GM18511 (cell line): Measurements from ENCODE around the gene DIRAS2.
"Not testable (repeated sequence)": the region's sequence is repeated elsewhere in the genome, so short reads cannot be mapped to it uniquely, and the experiment has no call there.

ENCODE experiments used
- ATAC-seq: cut with Tn5 transposase; IDR thresholded peaks from one replicate; pipeline ENCODE4 v1.9.1; 2021; ENCODE audit warnings: mild to moderate bottlenecking, moderate library complexity; ENCODE audit not compliant: unreplicated experiment

DIRAS2 gene, protein sequence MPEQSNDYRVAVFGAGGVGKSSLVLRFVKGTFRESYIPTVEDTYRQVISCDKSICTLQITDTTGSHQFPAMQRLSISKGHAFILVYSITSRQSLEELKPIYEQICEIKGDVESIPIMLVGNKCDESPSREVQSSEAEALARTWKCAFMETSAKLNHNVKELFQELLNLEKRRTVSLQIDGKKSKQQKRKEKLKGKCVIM

DNA sequence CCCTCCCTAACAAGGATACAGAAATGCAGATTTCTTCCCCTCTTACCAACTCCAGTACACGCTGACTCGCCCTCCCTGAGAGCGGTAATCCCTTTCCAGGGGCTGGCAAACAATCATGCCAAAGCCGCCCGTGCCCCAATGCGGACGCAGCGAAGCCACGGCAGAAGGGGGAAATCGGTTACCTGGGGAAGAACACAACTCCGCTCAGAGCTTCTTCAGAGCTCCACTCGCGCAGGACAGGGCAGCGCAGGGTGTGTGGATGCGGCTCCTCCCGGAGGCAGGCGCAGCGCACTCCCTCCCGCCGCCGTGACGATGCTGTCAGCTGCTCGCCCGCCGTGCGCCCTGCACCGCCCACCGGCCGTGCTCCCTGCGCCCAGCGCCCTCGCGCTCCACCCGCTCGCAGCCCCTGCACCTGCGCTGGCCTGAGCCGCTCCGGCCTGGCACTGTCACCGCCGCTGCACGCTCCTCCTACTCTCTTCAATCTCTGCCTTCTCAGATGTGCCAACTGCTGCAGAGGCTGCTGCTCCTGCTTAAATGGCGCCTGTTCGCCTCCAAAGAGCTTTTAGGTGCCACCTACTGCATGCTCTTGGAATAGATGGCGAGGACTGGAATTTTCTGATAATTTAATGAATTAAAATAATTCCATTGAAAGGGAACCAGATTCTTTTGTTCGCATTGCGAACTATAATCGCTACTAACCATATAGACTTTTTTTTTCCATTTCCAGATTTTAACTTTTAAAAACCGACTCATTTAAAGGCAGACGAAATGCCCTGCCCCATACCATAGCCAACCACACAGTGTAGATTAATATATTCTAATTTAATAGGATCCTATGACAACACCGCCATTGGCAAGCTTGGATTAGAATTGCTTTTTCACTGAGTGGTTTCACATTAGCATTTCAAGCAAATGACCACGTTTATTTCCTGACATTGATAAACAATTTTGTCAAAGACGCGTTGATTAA, at the start of gene DIRAS2:
DIRAS2 (minus strand) TSS at position 255 of the 970 bp plus-strand sequence. CDS start 28,997 bp downstream, outside the sequence.
- peak; percentile 72 for ATAC-seq

DNA sequence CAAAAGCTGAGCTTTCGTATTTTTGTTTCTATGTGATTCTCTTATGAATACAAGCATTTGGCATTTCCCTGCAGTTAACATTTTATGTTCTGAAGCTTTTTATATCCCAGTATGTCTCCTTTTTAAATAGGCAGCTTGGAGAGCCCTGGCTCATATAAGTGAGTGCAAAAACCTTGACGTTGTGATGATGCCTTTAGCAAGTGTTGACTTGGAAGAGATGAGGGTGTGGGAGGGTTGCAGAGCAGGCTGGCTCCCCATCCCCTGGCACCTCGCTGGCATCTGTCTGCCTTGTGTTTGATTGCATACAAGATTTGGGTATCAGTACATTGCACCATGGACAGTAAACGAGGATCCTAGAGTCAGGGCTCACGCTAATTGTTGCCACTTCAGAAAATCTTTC, 42.1 kb upstream of the DIRAS2 start:
- no peak for ATAC-seq

DNA sequence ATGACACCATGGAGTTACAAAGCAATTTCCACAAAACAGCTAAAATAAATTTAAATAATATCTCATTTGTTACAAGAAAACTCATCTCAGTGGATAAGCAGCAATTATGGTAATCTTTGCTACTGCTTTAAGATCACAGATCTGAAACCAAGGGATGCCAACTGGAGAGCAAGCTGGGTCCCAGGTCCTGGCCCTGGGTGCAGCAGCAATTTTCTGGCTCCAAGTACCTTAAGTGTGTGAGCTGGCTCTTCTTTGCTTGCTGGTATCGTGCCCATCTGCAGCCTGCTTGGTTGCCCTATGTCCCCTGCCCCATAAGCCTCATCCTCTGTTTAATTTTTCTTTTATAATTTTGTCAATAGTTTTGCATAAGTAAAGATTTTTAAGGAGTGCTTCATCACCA, 41.5 kb upstream of the DIRAS2 start:
- ATAC-seq, result no peak

DNA sequence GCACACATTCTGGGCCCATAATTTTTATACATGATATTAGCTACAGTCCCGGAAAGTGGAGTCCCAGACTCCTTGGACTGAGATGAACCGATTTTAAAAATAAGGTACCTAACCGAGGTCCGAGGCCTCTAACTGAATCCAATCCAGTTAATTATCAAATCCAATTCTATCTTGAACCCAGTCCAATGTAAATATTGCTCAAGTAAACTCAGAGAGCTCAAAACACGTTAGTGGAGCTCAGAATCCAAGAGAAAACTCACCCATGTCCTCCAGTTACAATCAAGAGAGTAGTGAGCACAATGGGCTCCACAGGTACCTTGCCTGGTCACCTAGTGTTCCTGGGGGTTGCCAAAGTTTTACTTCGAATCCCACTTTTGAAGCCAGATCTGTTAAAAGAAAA, 37.9 kb upstream of the DIRAS2 start:
- no peak for ATAC-seq

DNA sequence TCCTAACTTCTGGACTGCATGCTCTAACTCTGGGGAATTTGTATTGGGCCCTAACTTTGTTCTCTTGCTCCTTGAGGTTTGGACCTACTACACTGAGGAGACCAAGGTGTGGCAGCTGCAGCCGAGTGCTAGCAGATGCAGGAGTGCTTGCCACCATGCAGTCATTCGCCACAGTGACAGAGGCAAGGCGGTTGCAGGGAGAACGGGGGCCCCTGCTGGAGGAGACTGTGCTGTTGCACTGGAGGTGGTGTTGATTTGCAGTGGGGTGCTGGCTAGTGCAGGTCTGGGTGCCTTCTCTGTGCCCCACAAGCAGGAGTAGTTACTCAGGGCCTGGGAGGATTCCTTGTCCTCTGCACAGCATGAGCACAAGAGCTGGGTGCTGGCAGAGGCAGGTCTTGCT, 22.4 kb upstream of the DIRAS2 start:
- ATAC-seq, result no peak

DNA sequence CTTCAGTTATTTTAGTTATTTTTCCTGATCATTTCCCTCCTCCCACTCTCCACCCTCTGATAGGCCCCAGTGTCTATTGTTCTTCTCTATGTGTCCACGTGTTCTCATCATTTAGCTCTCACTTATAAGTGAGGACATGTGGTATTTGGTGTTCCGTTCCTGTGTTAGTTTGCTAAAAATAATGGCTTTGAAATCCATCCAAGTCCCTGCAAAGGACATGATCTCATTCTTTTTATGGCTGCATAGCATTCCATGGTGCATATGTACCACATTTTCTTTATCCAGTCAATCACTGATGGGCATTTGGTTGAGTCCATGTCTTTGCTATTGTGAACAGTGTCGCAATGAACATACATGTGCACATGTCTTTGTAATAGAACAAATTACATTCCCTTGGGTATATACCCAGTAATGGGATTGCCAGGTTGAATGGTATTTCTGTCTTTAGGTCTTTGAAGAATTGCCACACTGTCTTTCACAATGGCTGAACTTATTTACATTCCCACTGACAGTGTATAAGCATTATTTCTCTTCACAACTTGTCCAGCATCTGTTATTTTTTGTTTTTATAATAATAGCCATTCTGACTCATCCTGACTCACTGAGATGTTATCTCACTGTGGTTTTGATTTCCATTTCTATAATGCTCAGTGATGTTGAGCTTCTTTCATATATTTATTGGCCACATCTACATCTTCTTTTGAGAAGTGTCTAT, 17.2 kb upstream of the DIRAS2 start:
- ATAC-seq, result no peak

DNA sequence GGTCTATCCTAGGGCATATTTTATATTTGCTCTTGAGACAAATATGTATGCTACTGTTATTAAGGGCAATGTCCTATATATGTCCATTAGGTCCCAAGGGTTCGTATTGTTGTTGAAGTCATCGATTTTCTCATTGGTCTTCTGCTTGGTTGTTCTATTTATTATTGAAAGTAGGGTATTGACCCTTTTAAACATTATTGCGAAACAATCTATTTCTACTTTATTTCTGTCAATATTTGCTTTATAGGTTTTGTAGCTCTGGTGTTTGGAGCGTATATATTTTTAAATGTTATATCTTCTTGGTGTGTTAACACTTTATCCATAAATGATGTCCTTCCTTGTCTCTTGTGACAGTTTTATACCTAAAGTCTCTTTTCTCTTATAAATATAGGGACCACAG, 16.2 kb upstream of the DIRAS2 start:
- ATAC-seq, result no peak

DNA sequence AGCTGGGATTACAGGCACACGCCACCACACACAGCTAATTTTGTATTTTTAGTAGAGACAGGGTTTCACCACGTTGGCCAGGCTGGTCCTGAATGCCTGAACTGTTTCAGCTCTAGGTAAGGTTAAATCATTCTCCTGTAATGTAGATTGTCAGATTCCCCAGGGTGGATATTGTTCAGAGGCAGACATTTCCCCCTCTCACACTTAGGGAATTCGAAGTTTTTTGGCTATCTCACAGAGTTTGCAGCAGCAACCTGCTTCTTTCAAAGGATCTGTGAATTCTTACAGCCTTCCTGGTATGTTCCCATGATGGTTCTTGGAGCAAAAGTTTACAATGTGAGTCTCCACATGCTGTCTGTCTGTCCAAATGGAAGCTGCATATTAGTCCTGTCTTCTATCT, 15.6 kb upstream of the DIRAS2 start:
- no peak for ATAC-seq

DNA sequence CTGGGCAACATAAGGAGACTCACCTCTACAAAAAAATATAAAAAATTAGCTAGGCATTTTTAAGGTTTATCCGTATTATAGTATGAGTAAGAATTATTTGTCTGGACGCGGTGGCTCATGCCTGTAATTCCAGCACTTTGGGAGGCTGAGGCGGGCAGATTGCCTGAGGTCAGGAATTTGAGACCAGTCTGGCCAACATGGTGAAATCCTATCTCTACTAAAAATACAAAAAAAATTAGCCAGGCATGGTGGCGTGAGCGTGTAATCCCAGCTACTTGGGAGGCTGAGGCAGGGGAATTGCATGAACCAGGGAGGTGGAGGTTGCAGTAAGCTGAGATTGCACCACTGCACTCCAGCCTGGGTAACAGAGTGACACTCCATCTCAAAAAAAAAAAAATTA, 14.3 kb upstream of the DIRAS2 start:
- not testable (repeated sequence) for ATAC-seq

DNA sequence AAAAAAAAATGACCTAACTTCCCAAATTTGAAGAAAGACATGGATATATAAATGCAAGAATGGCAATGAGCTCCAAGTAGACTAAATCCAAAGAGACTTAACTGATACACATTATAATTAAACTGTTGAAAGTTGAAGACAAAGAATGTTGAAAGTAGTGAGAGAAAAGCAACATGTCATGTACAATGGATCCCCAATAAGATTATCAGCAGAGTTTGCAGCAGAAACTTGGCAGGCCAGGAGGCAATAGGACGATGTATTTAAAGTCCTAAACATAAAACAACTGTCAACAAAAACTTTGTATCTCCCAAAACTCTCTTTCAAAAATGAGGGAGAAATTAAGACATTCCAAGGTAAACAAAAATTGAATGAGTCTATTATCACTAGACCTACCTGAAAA, 8.6 kb upstream of the DIRAS2 start:
- ATAC-seq, result no peak

DNA sequence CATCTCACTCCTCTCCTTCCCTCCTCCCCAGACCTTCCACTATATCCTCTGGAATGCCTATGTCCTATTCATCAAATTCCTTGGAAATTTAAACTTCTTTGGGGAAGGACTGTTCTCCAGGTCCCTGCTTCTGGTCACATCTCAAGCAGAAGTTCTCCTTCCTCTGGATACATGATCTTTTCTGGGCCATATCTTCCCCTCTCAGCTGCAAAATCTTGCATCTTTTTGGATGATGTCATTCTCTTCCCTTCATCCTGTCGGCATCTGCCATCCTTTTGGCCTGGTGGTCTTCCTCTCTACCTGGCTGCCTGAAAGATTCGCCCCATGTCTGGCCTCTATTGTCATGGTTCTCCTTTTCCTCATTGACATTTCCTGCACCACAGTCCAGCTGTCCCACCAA, 5.2 kb upstream of the DIRAS2 start:
- ATAC-seq, result no peak

DNA sequence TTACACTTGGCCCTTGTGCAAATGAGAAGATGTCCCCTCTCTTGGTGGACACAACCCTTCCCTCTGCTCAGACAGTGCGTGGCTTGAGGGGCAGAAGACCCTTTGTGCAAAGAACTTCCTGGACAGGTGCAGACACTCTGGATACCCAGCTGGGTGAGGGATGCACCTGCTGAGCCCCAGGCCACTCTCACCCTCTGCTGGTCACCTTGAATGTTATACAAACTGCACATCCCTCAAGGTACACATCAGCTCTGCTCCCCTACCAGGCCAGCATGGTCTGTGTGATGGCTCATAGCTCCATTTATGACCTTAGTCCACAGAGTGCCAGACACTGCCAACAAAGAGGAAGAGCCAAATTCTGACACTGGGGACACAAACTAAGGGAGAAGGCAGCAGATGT, 3.1 kb upstream of the DIRAS2 start:
- no peak for ATAC-seq

DNA sequence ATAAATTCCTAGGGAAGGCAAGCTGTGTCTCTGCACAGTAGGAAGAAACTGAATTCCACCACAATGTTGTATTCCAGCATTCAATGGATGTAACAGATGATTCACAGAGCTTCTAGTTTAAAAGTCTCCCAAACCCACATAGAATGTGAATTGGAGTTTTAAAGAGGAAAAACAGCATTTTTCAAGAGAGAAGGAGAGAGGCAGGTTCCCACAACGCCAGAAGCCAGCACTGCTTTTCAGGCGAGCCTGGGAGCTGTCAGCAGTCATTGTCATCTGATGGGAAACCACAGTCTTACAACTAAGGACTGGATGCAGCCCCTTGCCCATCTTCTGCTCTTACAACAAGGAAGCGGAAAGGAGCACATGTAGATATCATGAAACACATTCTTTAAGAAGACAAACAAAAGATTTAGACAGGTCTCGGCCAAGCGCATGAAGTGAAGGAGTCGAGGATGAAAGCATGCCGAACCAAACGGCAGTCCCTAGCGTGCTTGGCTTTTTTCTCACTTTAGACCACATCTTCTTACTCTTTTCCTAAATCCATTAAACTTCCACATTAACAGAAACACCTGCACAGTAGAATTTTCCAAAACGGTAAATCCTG, 638 bp downstream of the DIRAS2 start:
- no peak for ATAC-seq

DNA sequence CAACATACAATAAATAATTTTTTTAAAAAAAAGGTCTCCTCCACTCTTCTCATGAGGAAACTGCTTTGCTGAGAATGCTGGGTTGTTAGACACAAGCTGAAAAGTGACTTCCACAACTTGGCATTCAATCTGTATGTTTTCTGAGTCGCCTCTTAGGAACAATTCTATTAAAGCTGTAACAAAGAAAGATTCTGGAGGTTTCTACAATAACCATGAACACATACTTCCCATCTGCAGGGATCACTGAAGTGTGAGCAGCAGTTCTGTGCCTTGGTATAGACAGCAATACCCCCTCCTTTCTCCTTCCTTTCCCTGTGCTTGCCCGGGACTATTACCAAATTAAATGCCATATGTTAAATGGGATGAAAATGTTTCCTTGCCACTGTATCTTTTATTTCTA, 1.5 kb downstream of the DIRAS2 start:
- no peak for ATAC-seq

DNA sequence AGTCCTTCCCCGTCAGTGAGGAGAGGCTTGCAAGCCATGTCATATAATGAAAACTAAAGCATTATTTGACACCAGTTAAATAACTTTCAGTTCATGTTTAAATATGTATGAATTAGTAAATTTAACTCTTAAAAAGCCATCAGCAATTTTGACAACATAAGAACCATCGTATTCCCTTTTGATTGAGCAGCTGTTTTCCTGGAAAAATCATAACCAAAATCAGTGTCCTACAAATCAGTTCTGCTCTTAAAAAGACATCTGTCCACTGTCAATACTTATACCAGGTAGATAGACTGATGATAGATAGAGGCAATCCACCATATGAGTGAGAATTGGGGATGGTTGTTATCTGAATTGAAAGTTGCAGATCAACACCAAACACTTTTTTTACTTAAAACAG, 2.3 kb downstream of the DIRAS2 start:
- ATAC-seq, result no peak

DNA sequence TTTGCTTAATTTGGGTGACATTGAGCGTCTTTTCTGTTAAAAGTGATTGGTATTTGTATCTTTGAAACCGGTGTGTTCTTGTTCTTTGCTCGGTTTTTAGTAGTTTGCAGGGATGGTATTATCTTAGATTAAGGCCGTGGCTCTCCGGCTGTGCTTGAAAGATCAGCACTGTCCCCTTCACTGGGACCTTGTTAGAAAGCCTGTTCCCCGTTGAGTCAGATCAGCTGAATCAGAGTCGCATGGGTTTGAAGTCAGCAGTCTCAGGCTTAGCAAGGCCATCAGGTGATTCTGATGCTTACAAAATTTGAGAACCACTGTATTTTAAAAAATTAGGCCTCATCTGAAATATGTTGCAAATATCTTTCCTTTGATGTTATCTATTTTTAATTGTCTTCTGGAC, 5.0 kb downstream of the DIRAS2 start:
- ATAC-seq, result no peak

DNA sequence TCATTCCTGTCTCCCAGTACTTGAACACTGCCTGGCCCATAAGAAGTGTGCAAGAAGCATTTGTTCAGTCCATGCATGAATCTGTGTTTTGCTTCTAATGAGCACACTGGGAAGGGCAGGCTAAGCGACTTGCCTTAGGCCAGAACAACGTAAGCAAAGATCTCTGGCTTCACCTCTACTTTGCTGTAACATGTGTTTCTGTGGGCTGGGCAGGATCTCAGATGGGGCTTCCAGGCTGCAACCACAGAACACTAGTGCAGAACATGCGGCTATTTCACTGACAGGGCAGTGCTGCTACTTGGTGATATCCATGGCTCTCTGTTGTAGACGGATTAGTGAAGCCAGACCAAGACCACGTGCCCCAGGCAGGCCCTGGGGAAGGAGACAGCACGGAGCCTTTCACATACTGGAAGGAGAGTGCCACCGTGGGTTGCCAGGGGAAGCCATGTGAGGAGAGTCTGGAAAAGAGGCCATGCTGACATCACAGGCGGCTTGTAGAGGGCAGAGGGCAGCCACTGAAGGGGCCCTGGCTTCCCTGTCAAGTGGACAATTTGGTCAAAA, 9.9 kb downstream of the DIRAS2 start:
- ATAC-seq, result no peak

DNA sequence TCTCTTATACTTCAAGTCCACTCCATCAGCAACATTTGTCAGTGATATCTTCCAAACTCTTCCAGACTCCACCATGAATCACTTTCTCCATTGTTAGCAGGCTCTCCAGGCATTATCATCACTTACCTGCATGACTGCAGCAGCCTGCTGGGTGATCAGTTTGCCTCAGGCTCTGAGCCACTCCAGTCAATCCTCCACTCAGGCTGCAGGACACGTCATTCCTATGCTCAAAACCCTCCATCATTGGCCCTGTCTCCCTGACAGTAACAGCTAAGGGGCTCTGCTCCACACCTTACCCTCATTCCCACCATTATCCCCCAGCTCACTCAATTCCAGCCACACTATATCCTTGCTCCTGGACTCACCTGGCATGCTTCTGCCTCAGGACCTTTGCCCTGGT, 10.7 kb downstream of the DIRAS2 start:
- no peak for ATAC-seq

DNA sequence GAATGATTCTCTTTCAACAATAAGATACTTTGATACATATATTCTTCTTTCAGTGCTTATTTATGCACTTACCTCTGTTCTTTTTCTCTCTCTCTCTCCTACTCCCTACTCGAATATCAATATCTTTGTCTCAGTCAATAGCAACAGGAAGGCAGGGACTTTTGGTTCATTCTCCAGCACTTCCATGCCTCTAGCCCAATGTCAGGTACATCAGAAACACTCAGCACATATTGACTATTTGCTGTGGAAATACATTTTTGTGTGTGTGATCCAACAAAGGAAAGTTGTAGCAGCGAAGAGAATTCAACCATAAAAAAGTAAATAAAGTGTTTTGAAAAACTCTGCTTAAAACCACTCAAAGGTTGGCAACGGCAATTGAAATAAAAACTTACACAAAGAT, 12.6 kb downstream of the DIRAS2 start:
- ATAC-seq, result no peak

DNA sequence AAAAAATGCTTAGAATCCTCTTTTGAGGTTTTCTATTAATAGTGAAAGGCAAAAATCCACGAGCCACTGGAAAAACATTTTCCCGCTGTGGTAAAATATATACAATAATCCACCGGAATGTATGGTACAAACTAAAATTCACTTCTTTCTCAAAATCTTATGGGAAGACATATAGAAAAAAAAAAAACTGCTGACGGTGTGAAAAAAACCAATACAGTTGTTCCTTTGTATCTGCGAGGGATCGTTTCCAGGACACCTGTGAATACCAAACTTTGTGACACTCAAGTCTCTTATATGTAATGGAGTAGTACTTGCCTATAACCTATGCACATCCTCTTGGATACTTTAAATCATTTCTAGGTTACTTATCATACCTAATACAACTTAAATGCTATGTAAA, 13.3 kb downstream of the DIRAS2 start:
- ATAC-seq, result no peak

DNA sequence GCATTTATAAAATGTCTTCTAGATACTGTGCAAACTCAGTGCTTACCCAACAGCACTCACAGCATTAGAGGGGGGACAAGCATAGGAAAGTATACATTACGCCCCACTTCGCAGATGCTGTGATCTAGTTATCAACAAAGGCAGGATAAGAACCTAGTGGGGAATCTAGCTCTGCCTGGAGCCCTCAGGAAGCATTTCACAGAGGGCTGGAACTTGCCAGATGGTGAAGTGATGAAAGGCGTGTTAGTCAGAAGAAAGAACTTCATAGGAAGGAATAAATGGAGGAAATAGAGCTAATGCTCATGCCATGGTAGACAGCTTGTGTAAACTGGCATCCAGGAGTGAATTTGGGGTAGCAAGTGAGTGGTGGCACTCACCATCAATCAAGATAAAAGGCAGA, 25.8 kb downstream of the DIRAS2 start:
- ATAC-seq, result no peak
